ENCODE measurements around the gene UBE2QL1. TPM values are rescaled to one million over a fixed set of nuclear protein-coding genes. Genes with fewer than 3 reads are reported as not detected.
"Not testable (repeated sequence)": the region's sequence is repeated elsewhere in the genome, so short reads cannot be mapped to it uniquely, and the experiment has no call there.

The UBE2QL1 gene
- total RNA-seq, 2 donors from 2014 or later, result 2.5 to 8.6 TPM

GRCh38 chr5:6510132-6510531 lies 61.5 kb downstream of the UBE2QL1 start:
- no peaks in the 10 kb centered on the region for H3K9me3 ChIP-seq
- WGBS, result 89% methylated on average over 2 of the region's 2 CpGs

GRCh38 chr5:6510973-6511372 lies 62.3 kb downstream of the UBE2QL1 start:
- no peaks in the 10 kb centered on the region for H3K27me3 ChIP-seq (replicated peaks; ENCODE audit: insufficient read depth)
- no peak for DNase-seq (ENCODE audit: low spot score)
- no peaks in the 10 kb centered on the region for H3K9me3 ChIP-seq
- no peak overlapping the region for H3K27ac ChIP-seq
- H3K4me1 ChIP-seq (replicated peaks), result no peaks in the 10 kb centered on the region
- no peak for TF ChIP-seq POLR2AphosphoS5 (IDR thresholded peaks at IDR 0.05)
- no peak for TF ChIP-seq POLR2A (IDR thresholded peaks at IDR 0.05)
- no peak for TF ChIP-seq CTCF (IDR thresholded peaks at IDR 0.05)
- WGBS, result 95% methylated on average over 4 of the region's 4 CpGs
- H3K36me3 ChIP-seq, result no peaks in the 10 kb centered on the region
- intact Hi-C loops (cut with DNase I), result no loop called here
- no peak overlapping the region for H3K4me3 ChIP-seq

More at GRCh38 chr5:6510132-6510531, 61.5 kb downstream of the UBE2QL1 start:
- no peaks in the 10 kb centered on the region for H3K27me3 ChIP-seq (replicated peaks; ENCODE audit: insufficient read depth)
- no peaks in the 10 kb centered on the region for H3K36me3 ChIP-seq
- no peaks in the 10 kb centered on the region for H3K4me1 ChIP-seq (replicated peaks)
- no peak for DNase-seq (ENCODE audit: low spot score)
- no peak overlapping the region for H3K27ac ChIP-seq
- TF ChIP-seq POLR2AphosphoS5 (IDR thresholded peaks at IDR 0.05), result no peak
- no peak for TF ChIP-seq POLR2A (IDR thresholded peaks at IDR 0.05)
- H3K4me3 ChIP-seq, result no peak overlapping the region
- intact Hi-C loops (cut with DNase I), result no loop called here

GRCh38 chr5:6515812-6516211 lies 67.2 kb downstream of the UBE2QL1 start:
- H3K36me3 ChIP-seq; H3K9me3 ChIP-seq; intact Hi-C loops (cut with DNase I); H3K4me1 ChIP-seq (replicated peaks); H3K4me3 ChIP-seq; H3K27ac ChIP-seq; H3K27me3 ChIP-seq (replicated peaks; ENCODE audit: insufficient read depth); DNase-seq (ENCODE audit: low spot score): not testable (repeated sequence)
- 30% methylated on average over 5 of the region's 5 CpGs for WGBS

GRCh38 chr5:6516823-6517222 lies 68.2 kb downstream of the UBE2QL1 start:
- Histone ChIP-seq H3K27ac (peak overlapping the region in 1 of 2 donors; percentile 50), H3K4me1 (replicated peaks) (no peaks in the 10 kb centered on the region), H3K9me3 (no peaks in the 10 kb centered on the region), H3K4me3 (no peak overlapping the region), H3K36me3 (no peaks in the 10 kb centered on the region), H3K27me3 (replicated peaks; ENCODE audit: insufficient read depth) (no peaks in the 10 kb centered on the region)
- TF ChIP-seq CTCF (IDR thresholded peaks at IDR 0.05), result no peak
- TF ChIP-seq POLR2A (IDR thresholded peaks at IDR 0.05), result no peak
- no peak for TF ChIP-seq POLR2AphosphoS5 (IDR thresholded peaks at IDR 0.05)
- WGBS, result 56% methylated on average over 4 of the region's 4 CpGs
- DNase-seq (ENCODE audit: low spot score), result no peak
- intact Hi-C loops (cut with DNase I), result no loop called here

- Histone ChIP-seq H3K27ac (peak overlapping the region in 1 of 2 donors; percentile 50), H3K4me3 (no peak overlapping the region), H3K36me3 (no peaks in the 10 kb centered on the region), H3K9me3 (no peaks in the 10 kb centered on the region), H3K27me3 (replicated peaks; ENCODE audit: insufficient read depth) (no peaks in the 10 kb centered on the region), H3K4me1 (replicated peaks) (no peaks in the 10 kb centered on the region)
- no peak for DNase-seq (ENCODE audit: low spot score)
- TF ChIP-seq CTCF (IDR thresholded peaks at IDR 0.05) (no peak), POLR2AphosphoS5 (IDR thresholded peaks at IDR 0.05) (peak; percentile 35)
- intact Hi-C loops (cut with DNase I), result no loop called here
- 22% methylated on average over 6 of the region's 6 CpGs for WGBS
Measured at GRCh38 chr5:6517510-6517909, 68.9 kb downstream of the UBE2QL1 start.

GRCh38 chr5:6518298-6519057 lies 69.8 kb downstream of the UBE2QL1 start:
- DNase-seq (ENCODE audit: low spot score), result no peak
- no peaks in the 10 kb centered on the region for H3K9me3 ChIP-seq
- no peak overlapping the region for H3K27ac ChIP-seq
- TF ChIP-seq CTCF (IDR thresholded peaks at IDR 0.05) (no peak), POLR2A (IDR thresholded peaks at IDR 0.05) (no peak), POLR2AphosphoS5 (IDR thresholded peaks at IDR 0.05) (no peak)
- 70% methylated on average over 9 of the region's 9 CpGs for WGBS
- no peaks in the 10 kb centered on the region for H3K4me1 ChIP-seq (replicated peaks)
- H3K27me3 ChIP-seq (replicated peaks; ENCODE audit: insufficient read depth), result no peaks in the 10 kb centered on the region
- H3K4me3 ChIP-seq, result no peak overlapping the region
- intact Hi-C loops (cut with DNase I), result no loop called here
- no peaks in the 10 kb centered on the region for H3K36me3 ChIP-seq
